Epidermal melanocyte (primary cell): ENCODE measurements around the gene AGK.
A peak's percentile ranks its signal among the peaks of the same experiment; 100 is the strongest.
"Not testable (repeated sequence)": the region's sequence is repeated elsewhere in the genome, so short reads cannot be mapped to it uniquely, and the experiment has no call there.

ENCODE experiments used
- DNase-seq: peaks from one replicate; pipeline ENCODE4 v3.0.0; 2011; ENCODE audit warnings: low spot score; ENCODE audit not compliant: insufficient read length

The AGK gene

DNA sequence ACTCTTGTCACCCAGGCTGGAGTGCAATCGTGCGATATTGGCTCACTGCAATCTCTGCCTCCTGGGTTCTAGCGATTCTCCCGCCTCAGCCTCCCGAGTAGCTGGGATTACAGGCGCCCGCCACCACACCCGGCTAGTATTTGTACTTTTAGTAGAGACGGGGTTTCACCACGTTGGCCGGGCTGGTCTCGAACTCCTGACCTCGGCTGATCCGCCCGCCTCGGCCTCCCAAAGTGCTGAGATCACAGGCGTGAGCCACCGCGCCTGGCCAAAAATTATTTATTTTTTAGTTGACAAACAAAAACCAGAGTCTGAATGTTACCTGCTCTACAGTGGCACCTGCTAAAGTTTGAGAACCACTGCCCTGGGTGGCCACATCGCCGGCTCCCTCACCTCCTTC lies 96.5 kb downstream of the AGK start:
- not testable (repeated sequence) for DNase-seq

DNA sequence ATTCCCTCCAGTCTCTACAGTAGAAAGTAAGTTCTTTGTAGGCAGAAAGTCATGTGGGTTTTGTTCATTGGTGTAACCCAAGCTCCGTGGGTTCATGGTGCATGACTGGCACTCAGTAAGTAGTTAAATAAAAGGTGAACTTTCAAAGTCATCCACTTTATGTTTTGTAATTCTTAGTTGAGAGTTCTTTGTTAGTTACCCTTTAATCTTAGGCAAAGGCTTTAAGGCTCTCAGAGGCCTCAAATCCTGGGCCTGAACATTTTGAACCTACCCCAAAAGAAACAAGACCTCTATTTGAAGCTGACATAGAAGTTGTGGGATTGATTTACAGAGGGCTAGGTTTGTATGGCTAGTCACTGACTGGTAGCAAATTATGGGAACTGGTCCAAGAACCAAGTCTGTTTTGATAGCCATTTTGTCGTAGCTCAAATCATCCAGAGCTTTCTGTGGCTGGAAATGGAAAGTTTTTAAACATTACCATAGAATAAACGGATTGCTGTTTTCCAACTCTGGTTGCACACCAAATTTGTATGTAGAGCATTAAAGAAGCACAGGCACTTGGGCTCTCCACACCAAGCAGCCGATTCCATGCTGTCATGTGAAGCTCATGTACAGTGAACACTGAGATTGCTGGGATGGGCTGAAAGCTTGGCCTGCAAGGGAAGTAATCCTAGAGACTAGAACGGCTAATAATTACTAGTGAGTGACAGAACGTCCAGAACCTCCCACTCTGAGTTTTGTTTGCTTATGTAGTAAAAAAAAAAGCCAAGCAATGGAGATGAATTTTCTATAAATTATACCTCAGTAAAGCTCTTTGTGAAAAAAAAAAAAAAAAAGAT lies 97.3 kb downstream of the AGK start:
- no peak for DNase-seq

DNA sequence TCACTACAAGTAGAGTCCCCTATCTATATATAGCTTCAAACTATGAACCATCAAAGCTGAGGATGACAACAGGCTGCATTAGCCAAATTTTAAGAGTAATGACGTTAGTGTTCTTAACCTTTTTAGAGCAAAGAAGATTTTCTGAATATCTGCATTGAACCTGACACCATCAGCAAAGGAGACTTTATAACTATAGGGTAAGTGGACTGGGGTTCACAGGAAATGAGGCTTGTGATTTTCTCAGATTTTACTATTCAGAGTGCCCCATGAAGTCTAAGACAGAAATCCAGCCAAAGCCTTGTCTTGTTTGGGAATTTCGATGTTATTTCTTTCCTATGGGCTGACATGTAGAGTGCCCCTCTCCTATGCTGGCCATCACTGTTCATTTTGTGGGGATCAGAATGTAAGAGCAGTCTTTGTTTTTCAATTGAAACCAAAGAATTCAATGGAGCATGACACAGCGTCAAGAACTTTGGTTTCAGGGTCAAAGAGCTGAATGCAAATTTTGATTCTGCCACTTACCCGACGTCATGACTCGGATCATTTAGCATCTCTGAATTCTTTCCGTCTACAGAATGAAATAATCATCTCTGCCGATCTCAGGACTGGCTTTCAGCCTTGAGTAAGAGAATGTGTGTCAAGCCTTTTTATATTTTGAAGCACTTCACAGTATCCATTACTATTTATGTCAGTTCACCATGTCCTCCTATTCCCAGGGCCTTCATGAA lies 98.1 kb downstream of the AGK start:
- DNase-seq = no peak

DNA sequence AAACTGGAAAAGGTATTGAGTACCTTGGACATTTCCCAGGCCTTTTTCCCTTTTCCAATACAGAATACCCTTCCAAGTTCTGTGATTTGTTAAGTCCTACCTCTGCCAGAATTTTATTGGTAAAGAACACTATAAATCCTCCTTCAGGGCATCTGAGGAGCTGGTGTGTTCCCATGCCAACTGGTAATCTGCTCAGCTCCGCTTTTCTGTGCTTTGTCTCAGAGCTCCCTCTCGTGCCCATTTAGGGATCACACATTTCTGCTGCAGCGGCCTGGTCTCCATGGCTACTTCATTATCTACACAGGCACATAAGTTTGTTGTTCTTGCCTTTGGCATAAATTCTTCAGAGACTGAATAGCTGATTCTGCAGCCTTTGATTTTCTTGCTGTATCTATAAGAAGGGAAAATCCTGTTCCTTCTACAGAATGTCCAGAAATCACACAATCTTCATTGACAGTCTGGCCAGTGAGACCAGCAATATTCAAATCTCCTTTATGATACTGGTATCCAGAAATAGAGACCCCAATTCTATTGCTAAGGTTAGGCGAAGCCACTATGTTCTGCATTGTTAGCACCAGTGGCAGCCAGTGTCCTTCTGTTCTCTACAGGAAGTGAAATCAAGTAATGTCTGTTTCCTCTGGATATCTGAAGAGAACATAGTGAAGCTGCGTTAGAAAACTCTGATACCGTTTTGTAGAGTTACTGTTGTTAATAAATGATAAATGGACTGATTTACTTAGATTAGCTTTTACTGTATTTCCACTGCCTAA lies 98.8 kb downstream of the AGK start:
- peak; percentile 88 for DNase-seq

DNA sequence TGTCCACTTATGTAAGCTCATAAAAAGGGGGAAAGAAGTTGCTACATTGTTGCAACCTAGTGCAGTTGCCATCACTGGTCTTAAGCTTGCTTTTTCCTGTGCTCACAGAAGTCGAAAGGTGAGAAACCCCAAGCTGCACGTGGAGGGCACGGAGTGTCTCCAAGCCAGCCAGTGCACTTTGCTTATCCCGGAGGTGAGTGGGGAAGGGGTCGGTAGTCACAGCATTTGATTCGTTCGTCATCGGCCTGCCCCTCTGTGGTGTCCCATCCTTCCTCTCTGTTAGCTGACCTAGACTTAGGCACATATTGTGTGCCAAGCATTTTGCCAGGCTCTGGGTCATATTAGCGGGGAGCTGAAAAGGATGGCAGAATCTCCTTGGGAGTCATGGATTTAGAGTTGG lies 100.2 kb downstream of the AGK start:
- no peak for DNase-seq

DNA sequence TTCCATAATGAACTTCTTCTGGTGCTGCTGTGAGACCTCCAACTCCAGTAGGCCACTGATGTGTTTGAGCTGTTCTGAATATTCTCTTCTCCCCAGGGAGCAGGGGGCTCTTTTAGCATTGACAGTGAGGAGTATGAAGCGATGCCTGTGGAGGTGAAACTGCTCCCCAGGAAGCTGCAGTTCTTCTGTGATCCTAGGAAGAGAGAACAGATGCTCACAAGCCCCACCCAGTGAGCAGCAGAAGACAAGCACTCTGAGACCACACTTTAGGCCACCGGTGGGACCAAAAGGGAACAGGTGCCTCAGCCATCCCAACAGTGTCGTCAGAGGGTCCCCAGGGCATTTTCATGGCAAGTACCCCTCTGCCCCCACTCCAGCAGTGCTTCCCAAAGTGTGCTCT lies 101.5 kb downstream of the AGK start:
- DNase-seq = no peak

DNA sequence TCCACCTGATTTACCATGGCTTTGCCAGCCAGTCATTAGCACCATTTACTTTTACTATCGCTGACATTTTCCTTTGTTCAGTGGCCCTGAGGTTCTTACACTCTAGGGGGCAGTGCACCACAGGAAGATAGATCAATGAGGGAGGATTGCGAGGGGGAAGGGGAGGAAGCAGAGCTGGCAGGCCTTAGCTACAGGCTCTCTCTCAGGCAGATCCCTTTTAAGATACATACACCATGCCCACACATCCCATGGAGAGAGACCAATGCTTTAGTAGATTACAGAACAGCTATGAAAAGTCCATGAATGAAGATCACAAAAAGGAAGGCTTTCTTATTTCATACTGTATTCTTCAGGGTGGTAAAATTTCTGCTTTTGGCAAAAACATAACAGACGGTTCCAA lies 103.3 kb downstream of the AGK start:
- peak; percentile 51 for DNase-seq

DNA sequence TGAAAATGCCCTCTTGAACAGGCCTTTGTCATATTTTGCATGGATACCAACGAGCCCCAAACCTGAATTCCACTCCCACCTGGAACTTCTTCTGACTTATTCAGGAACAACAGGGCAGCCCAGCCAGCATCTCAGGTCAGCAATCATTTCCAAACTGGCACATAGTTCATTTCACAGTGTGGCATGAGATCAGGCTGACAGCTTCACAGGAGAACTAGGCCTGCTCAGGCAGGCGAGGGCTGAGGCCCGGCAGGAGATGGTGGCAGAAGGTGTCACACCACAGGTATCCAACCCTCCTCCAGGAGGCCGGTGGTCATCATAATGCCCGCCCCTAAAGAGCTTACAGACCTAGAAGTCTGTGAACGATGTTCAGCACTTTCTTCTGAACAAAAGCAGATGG lies 108.3 kb downstream of the AGK start:
- no peak for DNase-seq

DNA sequence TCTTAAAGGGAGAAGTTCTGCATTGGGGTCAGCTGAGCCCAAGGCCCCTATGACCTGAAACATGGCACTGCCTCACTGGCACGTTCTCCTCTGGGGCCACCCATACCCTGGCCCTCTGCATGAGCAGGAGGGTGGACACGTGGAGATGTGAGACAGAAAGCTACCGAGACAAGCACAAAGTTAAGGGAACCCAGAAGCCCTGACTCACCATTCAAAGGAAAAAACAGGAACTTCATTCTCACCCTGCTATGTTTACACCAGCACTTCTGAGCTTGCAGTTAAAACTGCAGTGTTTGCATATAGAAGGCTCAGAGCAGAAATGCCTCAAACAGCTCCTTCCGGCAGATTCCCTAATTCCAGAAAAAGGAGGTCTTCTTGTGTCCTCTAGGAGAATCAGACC lies 109.0 kb downstream of the AGK start:
- DNase-seq = no peak

DNA sequence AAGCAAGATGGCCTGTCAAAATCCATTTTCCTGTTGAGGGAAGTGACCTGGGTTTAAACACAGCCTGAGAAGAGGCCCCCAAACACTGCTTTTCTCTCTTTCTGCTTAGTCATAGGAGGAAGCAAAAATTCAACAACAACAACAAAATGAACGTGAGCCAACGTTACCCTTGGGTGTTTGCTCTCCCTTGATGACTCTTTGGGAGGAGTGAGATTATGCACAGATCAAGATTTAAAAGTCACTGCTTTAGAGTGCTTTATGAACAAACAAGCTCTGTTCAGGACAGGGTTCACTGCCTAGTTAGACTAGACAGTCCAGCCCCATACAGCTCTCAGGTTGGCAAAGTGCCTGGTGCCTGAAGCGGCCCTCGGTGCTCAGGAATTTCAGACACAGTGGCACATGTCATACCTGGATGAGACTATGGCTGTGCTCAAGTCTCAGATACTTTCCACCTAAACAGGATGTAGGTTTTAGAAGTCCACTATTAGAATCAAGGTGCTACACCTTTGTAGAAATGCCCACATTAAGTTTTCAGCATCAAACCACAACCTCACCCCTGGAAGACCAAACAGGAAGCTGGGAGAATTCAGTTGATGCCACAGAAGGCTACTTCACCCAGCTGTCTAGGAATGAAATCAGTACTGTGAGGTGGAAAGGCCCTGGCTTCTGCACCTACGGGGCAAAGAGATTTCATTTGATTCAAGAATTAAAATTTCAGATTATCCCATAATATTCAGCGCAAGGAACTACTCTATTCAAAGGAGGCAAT lies 112.1 kb downstream of the AGK start:
- DNase-seq = no peak

DNA sequence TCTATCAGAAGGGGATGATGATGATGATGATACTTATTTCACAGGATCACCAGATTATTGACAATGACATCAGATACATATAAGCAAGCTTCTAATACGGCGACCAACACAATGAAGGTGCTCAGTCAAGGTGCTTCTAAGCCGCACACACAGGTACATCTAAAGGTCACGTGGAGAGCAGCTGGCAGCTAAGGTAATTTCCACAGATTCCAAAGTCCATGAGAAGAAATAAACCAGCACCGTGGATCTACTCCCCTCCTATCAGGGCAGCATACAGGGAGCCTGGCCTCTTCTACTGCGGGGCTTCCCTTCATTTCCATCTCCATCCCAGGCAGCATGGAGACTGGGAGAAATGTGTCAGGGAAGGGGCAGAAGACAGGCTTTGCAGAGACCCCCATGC lies 113.2 kb downstream of the AGK start:
- DNase-seq = no peak

DNA sequence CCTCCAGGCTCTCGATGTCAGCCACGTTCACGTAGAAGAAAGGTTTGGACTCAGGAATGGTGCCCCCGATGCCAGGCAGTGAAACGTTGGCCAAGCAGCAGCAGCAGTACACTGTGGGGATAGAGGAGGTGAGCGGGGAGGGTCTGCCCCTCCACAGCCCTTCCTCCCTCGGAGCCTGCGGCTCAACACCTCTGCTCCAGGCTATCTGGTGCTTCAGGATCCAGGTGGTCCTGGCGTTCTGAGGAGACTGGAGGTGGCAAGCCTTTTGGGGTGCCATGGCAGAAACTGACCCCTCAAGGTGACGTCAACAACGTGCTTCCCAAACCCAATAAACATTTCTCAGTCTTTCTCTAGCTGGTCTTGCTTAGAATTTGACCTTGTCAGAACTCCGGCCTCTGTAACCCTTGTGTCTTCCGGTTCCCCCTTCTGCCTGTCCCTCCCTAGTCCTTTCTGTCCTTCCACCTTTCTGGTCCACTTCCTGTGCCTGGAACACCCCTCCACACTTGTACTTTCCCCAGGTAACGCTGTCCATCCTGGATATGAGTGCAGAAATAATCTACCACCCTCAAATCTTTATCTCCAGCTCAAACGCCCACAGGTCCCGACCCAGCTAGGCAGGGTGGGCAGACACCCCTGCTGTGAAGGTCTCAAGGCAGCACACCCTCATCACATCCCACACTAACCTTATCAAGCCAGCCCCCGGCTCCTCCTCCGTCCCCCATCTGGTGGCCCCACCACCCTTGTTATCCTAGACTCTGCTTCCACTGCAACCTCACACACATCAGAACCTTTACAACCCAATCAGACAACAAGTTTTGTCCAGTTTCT lies 114.2 kb downstream of the AGK start:
- DNase-seq = no peak

DNA sequence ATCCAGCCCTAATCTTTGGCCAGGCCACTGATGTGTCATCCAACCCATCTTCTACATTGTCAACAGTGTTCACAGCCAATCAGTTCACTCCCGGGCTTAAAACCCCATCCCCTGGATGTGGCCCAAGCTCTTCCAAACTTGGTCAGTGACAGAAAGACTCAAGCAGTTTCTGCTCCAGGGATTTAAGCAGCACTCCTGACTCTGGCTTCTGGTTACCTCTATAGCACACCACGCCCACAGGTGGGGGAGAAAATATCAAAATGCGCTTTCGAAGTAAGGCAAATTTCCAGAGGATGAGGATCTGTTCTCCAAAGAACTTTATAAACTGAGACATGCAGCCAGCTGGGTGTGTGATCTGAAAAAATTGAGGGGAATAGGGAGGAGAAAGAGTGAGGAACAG lies 114.9 kb downstream of the AGK start:
- DNase-seq = no peak

DNA sequence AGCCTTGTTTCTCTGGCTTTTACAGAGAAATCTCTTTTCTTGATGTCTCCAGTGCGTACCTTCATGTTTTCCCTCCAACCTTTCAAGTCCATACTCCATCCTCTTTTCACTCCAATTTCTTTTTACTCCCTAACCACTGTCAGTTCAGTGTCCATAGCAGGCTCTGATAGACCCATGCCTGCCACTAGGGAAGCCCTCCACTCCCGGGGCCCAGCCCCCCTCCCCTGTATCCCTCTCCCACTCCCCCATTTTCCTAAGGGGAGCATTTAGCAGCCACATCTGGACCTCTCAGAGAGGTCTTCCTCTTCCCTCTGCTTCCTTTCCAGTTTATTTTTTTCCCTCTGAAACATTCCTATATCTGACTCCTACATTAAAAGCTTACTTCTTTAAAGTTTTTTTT lies 117.6 kb downstream of the AGK start:
- DNase-seq = no peak

DNA sequence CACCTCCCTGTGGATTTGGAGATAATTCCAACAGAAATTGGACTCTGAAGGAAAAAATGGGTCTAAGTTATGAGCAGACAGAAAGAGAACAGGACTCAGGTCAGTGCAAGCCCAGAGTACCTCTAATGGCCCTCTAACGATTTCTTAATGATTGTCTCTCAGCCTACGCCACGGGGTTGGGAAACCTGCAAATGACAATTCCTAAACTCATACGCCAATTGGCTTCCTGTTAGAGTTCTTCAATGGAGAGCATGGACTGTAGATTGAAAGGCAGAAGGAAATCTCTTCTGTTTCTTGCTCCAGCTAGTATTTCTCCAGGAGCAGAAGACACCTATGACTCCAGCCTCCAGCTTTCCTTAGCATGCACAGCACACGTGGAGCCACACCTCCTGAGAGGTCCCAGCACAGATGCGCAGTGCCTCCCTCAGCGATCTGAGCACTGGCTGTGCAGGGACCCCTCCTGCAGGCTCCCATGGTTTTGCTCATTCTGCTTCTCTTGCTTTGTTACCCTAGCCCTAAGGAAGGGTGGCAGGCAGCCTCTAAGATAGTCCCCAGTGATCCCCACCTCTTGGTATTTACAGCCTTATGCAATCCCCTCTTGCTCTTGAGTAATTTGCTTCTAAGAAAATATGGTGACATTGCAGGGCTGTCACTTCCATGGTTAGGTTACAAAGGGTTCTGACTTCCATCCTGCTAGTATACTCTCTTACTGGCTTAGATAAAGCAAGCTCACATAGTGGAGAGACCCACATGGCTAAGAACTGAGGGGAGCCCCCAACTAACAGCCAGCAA lies 120.7 kb downstream of the AGK start:
- DNase-seq = no peak

DNA sequence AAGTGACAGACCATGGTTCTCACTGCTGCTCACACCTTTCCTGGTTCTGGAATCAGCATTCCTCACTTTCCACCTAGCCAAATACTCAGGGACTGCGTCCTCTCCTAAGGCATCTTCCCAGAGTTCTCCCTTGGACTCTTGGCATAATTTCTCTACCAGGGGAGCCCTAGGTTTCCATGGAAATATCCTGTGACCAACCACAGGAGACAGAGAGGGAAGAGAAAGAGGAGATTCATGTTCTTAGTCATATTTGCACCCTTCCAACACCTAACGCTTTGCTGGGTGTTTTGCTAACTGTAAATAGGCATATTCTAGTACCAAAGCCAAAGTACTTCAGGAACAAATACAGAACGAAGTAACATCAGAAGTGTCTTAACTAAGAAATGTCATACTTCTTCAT lies 122.1 kb downstream of the AGK start:
- no peak for DNase-seq

DNA sequence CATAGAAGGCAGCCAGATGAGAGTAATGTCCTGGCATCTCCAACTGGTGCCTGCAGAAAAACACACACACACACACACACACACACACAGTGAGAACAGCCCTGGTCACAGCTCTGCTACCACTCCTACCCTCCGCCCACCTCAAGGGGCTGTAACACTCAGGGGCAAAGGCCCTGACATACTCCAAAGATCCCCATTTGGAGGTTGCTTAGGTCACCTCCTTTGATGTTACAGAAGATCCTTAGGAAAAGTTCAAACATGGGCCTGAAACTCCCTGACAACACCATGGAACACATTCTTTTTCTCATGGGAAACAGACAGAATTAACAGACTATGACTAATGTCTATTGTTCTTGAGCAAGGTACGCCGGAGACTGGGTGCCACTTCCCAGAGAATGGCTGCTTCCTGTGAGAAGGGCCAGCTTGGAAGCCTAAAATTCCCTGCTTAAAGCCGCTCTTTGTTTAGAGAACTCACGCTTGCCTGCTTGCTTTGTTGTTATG lies 123.0 kb downstream of the AGK start:
- DNase-seq = no peak

DNA sequence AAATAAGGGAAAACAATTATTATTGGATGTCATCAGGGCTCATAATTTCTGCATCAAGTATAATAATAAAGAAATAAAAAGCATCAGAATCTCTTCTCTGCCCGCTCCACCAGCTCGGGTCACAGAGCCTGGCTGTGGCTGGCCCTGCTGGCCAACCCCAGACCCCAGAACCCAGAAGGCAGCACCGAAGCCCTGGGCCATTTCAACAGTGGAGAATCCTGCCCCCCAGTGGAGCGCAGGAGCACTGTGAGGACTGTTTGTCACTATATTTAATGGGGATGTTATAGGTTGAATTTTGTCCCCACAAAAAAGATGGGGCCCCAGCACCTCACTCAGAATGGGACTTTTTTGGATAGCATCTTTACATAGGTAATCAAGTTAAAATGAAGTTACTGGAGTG lies 123.5 kb downstream of the AGK start:
- no peak for DNase-seq

DNA sequence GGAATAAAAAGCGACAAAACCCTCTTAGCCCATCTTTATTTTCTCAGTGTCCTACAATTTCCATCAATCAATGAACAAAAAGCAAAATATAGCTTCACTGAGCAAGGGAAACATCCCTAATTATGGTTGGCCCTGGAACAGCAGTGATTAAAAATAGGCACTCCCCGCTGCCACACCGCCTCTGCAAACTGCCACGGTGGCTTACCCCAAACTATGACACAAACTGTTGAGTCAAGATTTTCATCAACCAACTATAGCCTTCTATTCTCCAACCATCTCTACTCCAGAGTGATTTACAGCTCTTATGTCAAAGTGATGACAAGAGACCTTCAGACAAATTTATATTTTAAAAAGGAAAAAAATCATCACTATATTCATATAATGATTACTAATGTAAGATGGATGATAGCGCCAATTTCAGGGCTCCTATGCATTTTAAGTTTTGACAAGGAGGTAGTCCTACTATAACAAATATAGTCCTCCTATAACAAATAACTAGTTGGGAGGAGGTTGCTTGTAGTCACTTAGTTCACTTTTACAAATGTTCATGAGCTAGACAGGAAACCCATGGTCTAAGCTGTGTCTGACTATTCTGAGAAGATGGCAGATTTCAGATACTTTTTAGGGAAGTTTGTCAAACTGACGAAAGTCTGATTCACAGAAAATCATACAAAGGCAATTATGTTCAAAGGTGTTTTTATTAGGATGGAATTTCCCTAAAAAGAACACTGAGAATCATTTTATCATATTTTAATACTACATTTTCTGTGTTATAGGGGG lies 124.4 kb downstream of the AGK start:
- DNase-seq = no peak
